Hepatocyte (in vitro differentiated cells): Measurements from ENCODE around the gene SMOC1. TPM values are rescaled to one million over a fixed set of nuclear protein-coding genes. Genes with fewer than 3 reads are reported as not detected.

Experiments used
- DNase-seq: peaks from one replicate; pipeline ENCODE4 v3.0.0-alpha.2; 2016; ENCODE audit warnings: low spot score
- H2AFZ ChIP-seq: fragments of 200-600 bp; sonication (generic); 2 replicates; pipeline ENCODE4 v1.6.0; 2016; ENCODE audit warnings: antibody characterized with exemption, mild to moderate bottlenecking
- H3K27ac ChIP-seq: fragments of 200-600 bp; sonication (generic); 2 replicates; pipeline ENCODE4 v1.5.1; 2016; ENCODE audit warnings: mild to moderate bottlenecking
- H3K27me3 ChIP-seq: fragments of 200-600 bp; sonication (generic); 2 replicates; pipeline ENCODE4 v1.6.1; 2016
- H3K36me3 ChIP-seq: fragments of 200-600 bp; sonication (generic); replicated peaks from 2 replicates; pipeline ENCODE4 v1.5.1; 2016; ENCODE audit warnings: low read depth; ENCODE audit not compliant: insufficient read depth
- H3K4me1 ChIP-seq: fragments of 200-600 bp; sonication (generic); 2 replicates; pipeline ENCODE4 v1.5.1; 2016; ENCODE audit warnings: mild to moderate bottlenecking, moderate library complexity; ENCODE audit not compliant: insufficient read depth
- H3K4me2 ChIP-seq: fragments of 200-600 bp; sonication (generic); 2 replicates; pipeline ENCODE4 v1.6.0; 2016
- H3K4me3 ChIP-seq: fragments of 200-600 bp; sonication (generic); 2 replicates; pipeline ENCODE4 v1.5.1; 2016; ENCODE audit warnings: mild to moderate bottlenecking
- H3K79me2 ChIP-seq: fragments of 200-600 bp; sonication (generic); 2 replicates; pipeline ENCODE4 v1.6.0; 2017; ENCODE audit warnings: mild to moderate bottlenecking
- H3K9me2 ChIP-seq: fragments of 200-600 bp; sonication (generic); replicated peaks from 2 replicates; pipeline ENCODE4 v1.6.0; 2017; ENCODE audit warnings: mild to moderate bottlenecking; ENCODE audit not compliant: insufficient read depth
- H3K9me3 ChIP-seq: fragments of 200-600 bp; sonication (generic); 2 replicates; pipeline ENCODE4 v1.5.1; 2016; ENCODE audit warnings: low read depth, mild to moderate bottlenecking
- H4K20me1 ChIP-seq: fragments of 200-600 bp; sonication (generic); 2 replicates; pipeline ENCODE4 v1.6.0; 2016; ENCODE audit warnings: mild to moderate bottlenecking; ENCODE audit not compliant: insufficient read depth, poor library complexity, severe bottlenecking
- CTCF ChIP-seq: fragments of 200-600 bp; sonication (generic); IDR thresholded peaks from 2 replicates; pipeline ENCODE4 v1.5.1; 2016; ENCODE audit warnings: antibody characterized with exemption, mild to moderate bottlenecking; ENCODE audit not compliant: poor library complexity
- EZH2 ChIP-seq: fragments of 200-600 bp; sonication (generic); IDR thresholded peaks from 2 replicates; pipeline ENCODE4 v1.6.1; 2016; ENCODE audit warnings: antibody characterized with exemption, mild to moderate bottlenecking, borderline replicate concordance
- EZH2phosphoT487 ChIP-seq: fragments of 200-600 bp; sonication (generic); IDR thresholded peaks from one replicate; pipeline ENCODE4 v1.6.1; 2018; ENCODE audit warnings: antibody characterized with exemption, mild to moderate bottlenecking, low read depth, moderate library complexity; ENCODE audit not compliant: unreplicated experiment, severe bottlenecking
- WGBS: methylation state at CpG from one replicate; pipeline ENCODE4 v1.1.6; 2016; ENCODE audit warnings: low lambda C conversion rate; ENCODE audit errors: missing lambda C conversion rate; 5-methylcytosine and 5-hydroxymethylcytosine counted together
- polyA plus RNA-seq: library from polyadenylated mRNA; unstranded; fragments of >200 nt; fragmentation: Nextera tagmentation; extraction: Ambion mirVana; gene quantifications from 2 replicates; pipeline ENCODE4 v1.2.1, GENCODE V29; 2016
- total RNA-seq: library from RNA; depleted of rRNA; stranded (reverse); fragments of >200 nt; gene quantifications from 2 replicates; pipeline ENCODE4 v1.2.3, GENCODE V29; 2014

The SMOC1 gene
- total and polyA plus RNA-seq, 2 experiments from 2014 or later = 2.1 to 6.2 TPM

- peaks cover 7% of the 10 kb centered on the region for H3K27me3 ChIP-seq
- no peak overlapping the region for H3K4me3 ChIP-seq
- no peak overlapping the region for H3K4me2 ChIP-seq
- no peaks in the 10 kb centered on the region for H3K4me1 ChIP-seq
- H3K9me2 ChIP-seq = no peaks in the 10 kb centered on the region
- no peak overlapping the region for H2AFZ ChIP-seq
- H3K79me2 ChIP-seq = no peaks in the 10 kb centered on the region
- no peaks in the 10 kb centered on the region for H3K9me3 ChIP-seq
- 39% methylated on average over 3 of the region's 3 CpGs for WGBS
- TF ChIP-seq EZH2 = no peak
- no peak for TF ChIP-seq CTCF
- no peak for TF ChIP-seq EZH2phosphoT487
- no peak overlapping the region for H3K27ac ChIP-seq
- no peaks in the 10 kb centered on the region for H4K20me1 ChIP-seq
- peak; percentile 63 for DNase-seq
- no peaks in the 10 kb centered on the region for H3K36me3 ChIP-seq
Observed at GRCh38 chr14:70052990-70053389, 173.8 kb downstream of the SMOC1 start.

GRCh38 chr14:70057519-70058136, 178.4 kb downstream of the SMOC1 start:
- Histone ChIP-seq H3K4me1 (no peaks in the 10 kb centered on the region), H3K27me3 (peaks cover 7% of the 10 kb centered on the region), H2AFZ (no peak overlapping the region), H3K4me2 (no peak overlapping the region), H3K27ac (no peak overlapping the region), H3K9me3 (no peaks in the 10 kb centered on the region), H3K36me3 (no peaks in the 10 kb centered on the region), H3K9me2 (no peaks in the 10 kb centered on the region), H4K20me1 (no peaks in the 10 kb centered on the region), H3K4me3 (no peak overlapping the region), H3K79me2 (no peaks in the 10 kb centered on the region)
- peak; percentile 13 for DNase-seq
- TF ChIP-seq EZH2phosphoT487 (no peak), EZH2 (no peak), CTCF (no peak)
- 82% methylated on average over 5 of the region's 5 CpGs for WGBS

- Histone ChIP-seq H4K20me1 (no peaks in the 10 kb centered on the region), H3K27me3 (peaks cover 3% of the 10 kb centered on the region), H3K4me3 (no peak overlapping the region), H2AFZ (no peak overlapping the region), H3K9me3 (no peaks in the 10 kb centered on the region), H3K4me2 (no peak overlapping the region), H3K36me3 (no peaks in the 10 kb centered on the region), H3K79me2 (no peaks in the 10 kb centered on the region), H3K4me1 (no peaks in the 10 kb centered on the region), H3K27ac (no peak overlapping the region), H3K9me2 (no peaks in the 10 kb centered on the region)
- 95% methylated on average over 2 of the region's 2 CpGs for WGBS
- no peak for DNase-seq
- no peak for TF ChIP-seq EZH2
- TF ChIP-seq EZH2phosphoT487 = no peak
- no peak for TF ChIP-seq CTCF
Observed at GRCh38 chr14:70059545-70059944, 180.3 kb downstream of the SMOC1 start.
